ENCODE measurements around the gene GNAT3.

Gene GNAT3

GRCh38 chr7:80450621-80451308 lies 61.1 kb downstream of the GNAT3 start:
- TF ChIP-seq PRDM10 (tag by site-specific recombination; IDR thresholded peaks at IDR 0.05): no peak
- no peaks in the 10 kb centered on the region for H3K4me1 ChIP-seq (ENCODE audit: control insufficient read depth, insufficient read depth, low read length)
- no peak overlapping the region for H3K4me3 ChIP-seq (ENCODE audit: low read depth, low read length)
- no peaks in the 10 kb centered on the region for H3K9me3 ChIP-seq (ENCODE audit: control insufficient read depth, insufficient read depth, low read depth, low read length)
- CTCF ChIA-PET: interaction anchor here (0.6 to 0.9 kb wide), 2 partner anchors 72 to 390 kb away, joined by 3 read pairs; no protein-coding TSS in a partner anchor
- H3K36me3 ChIP-seq (ENCODE audit: control insufficient read depth in 2 of 2, insufficient read depth in 1 of 2, low read length in 2 of 2): no peaks in the 10 kb centered on the region
- POLR2A ChIA-PET: no interaction called here
- no peak overlapping the region for H3K27ac ChIP-seq (ENCODE audit: extremely low read depth, low read depth, low read length)

GRCh38 chr7:80449836-80450235 lies 62.0 kb downstream of the GNAT3 start:
- Histone ChIP-seq H3K27ac (ENCODE audit: extremely low read depth, low read depth, low read length) (no peak overlapping the region), H3K4me1 (ENCODE audit: control insufficient read depth, insufficient read depth, low read length) (peaks cover 5% of the 10 kb centered on the region; the same call in 1 of the 2 replicates), H3K36me3 (ENCODE audit: control insufficient read depth in 2 of 2, insufficient read depth in 1 of 2, low read length in 2 of 2) (no peaks in the 10 kb centered on the region), H3K9me3 (ENCODE audit: control insufficient read depth, insufficient read depth, low read depth, low read length) (no peaks in the 10 kb centered on the region), H3K4me3 (ENCODE audit: low read depth, low read length) (no peak overlapping the region)
- TF ChIP-seq ZNF747 (tag by site-specific recombination; IDR thresholded peaks at IDR 0.05) (no peak), HOXA7 (CRISPR knock-in tag; IDR thresholded peaks at IDR 0.05; ENCODE audit: borderline replicate concordance) (no peak), ATF2 (tag by site-specific recombination; IDR thresholded peaks at IDR 0.05; ENCODE audit: low read depth) (no peak), ZNF404 (tag by site-specific recombination; IDR thresholded peaks at IDR 0.05) (no peak), HOXD13 (CRISPR knock-in tag; IDR thresholded peaks at IDR 0.05; ENCODE audit: borderline replicate concordance) (no peak), ZNF138 (tag by site-specific recombination; IDR thresholded peaks at IDR 0.05; ENCODE audit: borderline replicate concordance) (no peak)
- POLR2A ChIA-PET: no interaction called here
- CTCF ChIA-PET: interaction anchor here (0.7 kb wide), 3 partner anchors 10 to 384 kb away, joined by 3 to 4 read pairs (median 3); no protein-coding TSS in a partner anchor

GRCh38 chr7:80445351-80445750 lies 66.5 kb downstream of the GNAT3 start:
- Histone ChIP-seq H3K36me3 (ENCODE audit: control insufficient read depth in 2 of 2, insufficient read depth in 1 of 2, low read length in 2 of 2) (no peaks in the 10 kb centered on the region), H3K4me1 (ENCODE audit: control insufficient read depth, insufficient read depth, low read length) (peaks cover 5% of the 10 kb centered on the region; the same call in 1 of the 2 replicates), H3K4me3 (ENCODE audit: low read depth, low read length) (no peak overlapping the region), H3K27ac (ENCODE audit: extremely low read depth, low read depth, low read length) (no peak overlapping the region), H3K9me3 (ENCODE audit: control insufficient read depth, insufficient read depth, low read depth, low read length) (no peaks in the 10 kb centered on the region)
- TF ChIP-seq ZIC2 (tag by site-specific recombination; IDR thresholded peaks at IDR 0.05) (peak; percentile 56), FEZF1 (tag by site-specific recombination; IDR thresholded peaks at IDR 0.05) (peak; percentile 33; the same call in 1 of the 2 replicates), ZNF24 (tag by site-specific recombination; IDR thresholded peaks at IDR 0.05) (no peak)
- CTCF ChIA-PET: interaction anchor here (0.7 to 2.6 kb wide), 4 partner anchors 17 to 385 kb away, joined by 3 to 9 read pairs (median 4); no protein-coding TSS in a partner anchor
- POLR2A ChIA-PET: no interaction called here

GRCh38 chr7:80444811-80445210 lies 67.1 kb downstream of the GNAT3 start:
- Histone ChIP-seq H3K4me3 (ENCODE audit: low read depth, low read length) (no peak overlapping the region), H3K27ac (ENCODE audit: extremely low read depth, low read depth, low read length) (no peak overlapping the region), H3K9me3 (ENCODE audit: control insufficient read depth, insufficient read depth, low read depth, low read length) (no peaks in the 10 kb centered on the region), H3K4me1 (ENCODE audit: control insufficient read depth, insufficient read depth, low read length) (peaks cover 5% of the 10 kb centered on the region; the same call in 1 of the 2 replicates), H3K36me3 (ENCODE audit: control insufficient read depth in 2 of 2, insufficient read depth in 1 of 2, low read length in 2 of 2) (no peaks in the 10 kb centered on the region)
- ChIA-PET CTCF (interaction anchor here (0.6 to 2.6 kb wide), 4 partner anchors 10 to 385 kb away, joined by 3 to 9 read pairs (median 4); no protein-coding TSS in a partner anchor), POLR2A (no interaction called here)
- TF ChIP-seq ZFHX2 (tag by site-specific recombination; conservative IDR thresholded peaks at IDR 0.05) (no peak), ZNF544 (tag by site-specific recombination; IDR thresholded peaks at IDR 0.05) (no peak), BCL11A (tag by site-specific recombination; IDR thresholded peaks at IDR 0.05; ENCODE audit: low read depth) (no peak), ZNF529 (tag by site-specific recombination; IDR thresholded peaks at IDR 0.05; ENCODE audit: insufficient replicate concordance) (no peak), ZNF391 (tag by site-specific recombination; IDR thresholded peaks at IDR 0.05; ENCODE audit: borderline replicate concordance, low read depth) (no peak), ZNF19 (tag by site-specific recombination; IDR thresholded peaks at IDR 0.05; ENCODE audit: low read depth) (no peak), ZNF600 (tag by site-specific recombination; IDR thresholded peaks at IDR 0.05) (no peak), ZNF792 (tag by site-specific recombination; IDR thresholded peaks at IDR 0.05) (no peak), BCL6B (tag by site-specific recombination; IDR thresholded peaks at IDR 0.05) (no peak), MZF1 (tag by site-specific recombination; IDR thresholded peaks at IDR 0.05; ENCODE audit: borderline replicate concordance) (no peak), ZNF114 (tag by site-specific recombination; IDR thresholded peaks at IDR 0.05) (no peak), FEZF1 (tag by site-specific recombination; IDR thresholded peaks at IDR 0.05) (no peak), OVOL3 (tag by site-specific recombination; IDR thresholded peaks at IDR 0.05) (no peak)
